CD4-positive, alpha-beta T cell (primary cell): ENCODE results near the gene RASD2. TPM values are rescaled to one million over a fixed set of nuclear protein-coding genes. Genes with fewer than 3 reads are reported as not detected.
A peak's percentile ranks its signal among the peaks of the same experiment; 100 is the strongest.

Experiments used
- ATAC-seq: fragments of 200-7000 bp; cut with Tn5 transposase; one replicate; pipeline ENCODE4 v1.10.0; 2022; ENCODE audit warnings: mild to moderate bottlenecking; ENCODE audit not compliant: poor library complexity
- CTCF ChIA-PET: fragments of 350-600 bp; sonication (Branson Sonifier 250); formaldehyde crosslinking; loops from one replicate; lab custom pipeline; 2021; ENCODE audit warnings: antibody characterized with exemption, inconsistent platforms; lab: Charles Lee
- POLR2A ChIA-PET: fragments of 350-600 bp; sonication (Branson Sonifier 250); formaldehyde crosslinking; loops from one replicate; lab custom pipeline; 2021; ENCODE audit warnings: antibody characterized with exemption, inconsistent platforms; lab: Charles Lee
- DNase-seq, 14 experiments: peaks; one replicate each; pipeline ENCODE4 v3.0.0-alpha.2; 2013 to 2020; ENCODE audit warnings: mixed read lengths in 2 of 14
- H3K27ac ChIP-seq, 2 donors: one replicate each; pipeline versions ENCODE4 v1.5.1 to v1.7.0; 2013; ENCODE audit warnings: low read length in 2 of 2, low read depth in 1 of 2, mild to moderate bottlenecking in 1 of 2
- H3K27me3 ChIP-seq, 2 experiments: 1 replicate in 1 of 2; 2 replicates in 1 of 2; pipeline versions ENCODE4 v1.6.1 to v1.7.0; 2013; ENCODE audit warnings: low read length in 2 of 2, control low read depth in 1 of 2, mild to moderate bottlenecking in 1 of 2, moderate library complexity in 1 of 2; ENCODE audit not compliant: insufficient read depth in 2 of 2, control insufficient read depth in 1 of 2
- H3K36me3 ChIP-seq: one replicate; pipeline ENCODE4 v1.6.1; 2013; ENCODE audit warnings: low read length, control low read depth; ENCODE audit not compliant: insufficient read depth
- H3K4me1 ChIP-seq: one replicate; pipeline ENCODE4 v1.6.1; 2013; ENCODE audit warnings: low read length, control low read depth; ENCODE audit not compliant: insufficient read depth
- H3K4me3 ChIP-seq: one replicate; pipeline ENCODE4 v1.5.1; 2013; ENCODE audit warnings: mild to moderate bottlenecking, low read length, moderate library complexity
- H3K9me3 ChIP-seq, 2 experiments: 1 replicate in 1 of 2; 2 replicates in 1 of 2; pipeline versions ENCODE4 v1.6.1 to v1.7.0; 2013; ENCODE audit warnings: low read length in 2 of 2, mild to moderate bottlenecking in 2 of 2, control low read depth in 1 of 2, moderate library complexity in 1 of 2; ENCODE audit not compliant: control insufficient read depth in 1 of 2, insufficient read depth in 1 of 2
- H3K27ac Mint-ChIP-seq: one replicate; pipeline ENCODE4 v1.8.0; 2020; ENCODE audit warnings: mixed read lengths
- H3K27me3 Mint-ChIP-seq: one replicate; pipeline ENCODE4 v1.8.0; 2021; ENCODE audit warnings: mixed read lengths
- H3K36me3 Mint-ChIP-seq: one replicate; pipeline ENCODE4 v1.8.0; 2021; ENCODE audit warnings: low read depth, mixed read lengths
- H3K4me1 Mint-ChIP-seq: one replicate; pipeline ENCODE4 v1.8.0; 2021; ENCODE audit warnings: low read depth, mixed read lengths
- H3K4me3 Mint-ChIP-seq: one replicate; pipeline ENCODE4 v1.8.0; 2020; ENCODE audit warnings: mild to moderate bottlenecking, mixed read lengths
- H3K9me3 Mint-ChIP-seq: one replicate; pipeline ENCODE4 v1.8.0; 2020; ENCODE audit warnings: mixed read lengths
- CTCF ChIP-seq: fragments of 200-600 bp; IDR thresholded peaks from one replicate; pipeline ENCODE4 v1.8.0; 2022; ENCODE audit warnings: antibody characterized with exemption, mild to moderate bottlenecking
- intact Hi-C, 2 experiments: fragments of 100-400 bp; cut with DNase I in 1 of 2; cut with micrococcal nuclease in 1 of 2; formaldehyde crosslinking; loops; one replicate each; pipeline versions ENCODE4 v1.15.1 to v1.9.0; 2023 to 2025; cut with DNase I, micrococcal nuclease
- total RNA-seq, 174 experiments: library from RNA in 2 of 174; stranded (reverse) in 2 of 174; gene quantifications; one replicate each; pipeline ENCODE4 v1.2.3 and lab custom pipeline; 2021 to 2026

RASD2 gene
- total RNA-seq, 2 experiments from 2014 or later = 1.4 to 1.6 TPM

DNA sequence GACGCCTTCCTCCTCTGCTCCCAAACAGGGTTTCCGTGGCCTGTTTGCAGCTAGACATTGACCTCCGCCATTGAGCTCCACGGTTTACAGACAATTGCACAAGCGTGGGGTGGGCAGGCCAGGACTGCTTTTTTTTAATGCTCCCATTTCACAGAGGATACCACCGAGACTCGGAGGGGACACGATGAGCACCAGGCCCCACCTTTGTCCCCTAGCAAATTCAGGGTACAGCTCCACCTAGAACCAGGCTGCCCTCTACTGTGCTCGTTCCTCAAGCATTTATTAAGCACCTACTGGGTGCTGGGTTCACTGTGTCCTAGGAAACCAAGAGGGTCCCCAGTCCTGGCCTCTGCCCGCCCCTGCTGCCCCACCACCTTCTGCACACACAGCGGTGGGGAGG lies 12.2 kb downstream of the RASD2 start:
- Histone ChIP-seq H3K4me3 (no peak overlapping the region), H3K36me3 (no peaks in the 10 kb centered on the region), H3K27me3 (no peaks in the 10 kb centered on the region), H3K9me3 (no peaks in the 10 kb centered on the region), H3K4me1 (peaks cover 24% of the 10 kb centered on the region), H3K27ac (no peak overlapping the region)
- no peaks in the 10 kb centered on the region for H3K36me3 Mint-ChIP-seq
- H3K27ac Mint-ChIP-seq = peak overlapping the region; percentile 0
- ChIA-PET CTCF (no interaction called here), POLR2A (interaction anchor here (1.2 to 2.2 kb wide), 4 partner anchors 9 to 253 kb away, joined by 3 to 8 read pairs (median 4); partner anchors contain the start of genes RASD2 and TOM1)
- H3K27me3 Mint-ChIP-seq = no peaks in the 10 kb centered on the region
- peak overlapping the region; percentile 40 for H3K4me3 Mint-ChIP-seq
- DNase-seq (no peak), ATAC-seq (no peak)
- H3K4me1 Mint-ChIP-seq = peaks cover 17% of the 10 kb centered on the region
- intact Hi-C loops = loop anchor here in 1 of 2 experiments (2.0 to 5.0 kb wide), 3 partner anchors 14 to 296 kb away; partner anchors contain the start of gene HMGXB4
- no peak for TF ChIP-seq CTCF
- H3K9me3 Mint-ChIP-seq = no peaks in the 10 kb centered on the region

- DNase-seq (no peak), ATAC-seq (no peak)
- H3K36me3 Mint-ChIP-seq = no peaks in the 10 kb centered on the region
- H3K4me1 Mint-ChIP-seq = peaks cover 17% of the 10 kb centered on the region
- no peaks in the 10 kb centered on the region for H3K36me3 ChIP-seq
- peaks cover 3% of the 10 kb centered on the region for H3K27me3 Mint-ChIP-seq
- intact Hi-C loops = loop anchor here in 1 of 2 experiments (2.0 to 5.0 kb wide), 3 partner anchors 15 to 296 kb away; partner anchors contain the start of gene HMGXB4
- H3K9me3 Mint-ChIP-seq = no peaks in the 10 kb centered on the region
- no peak overlapping the region for H3K27ac Mint-ChIP-seq
- peak overlapping the region; percentile 30 for H3K4me3 Mint-ChIP-seq
- ChIA-PET POLR2A (interaction anchor here (1.2 to 2.2 kb wide), 4 partner anchors 9 to 253 kb away, joined by 3 to 8 read pairs (median 4); partner anchors contain the start of genes RASD2 and TOM1), CTCF (interaction anchor here (0.6 kb wide), 1 partner anchor 200 kb away, joined by 3 read pairs; no protein-coding TSS in a partner anchor)
- TF ChIP-seq CTCF = no peak
- peaks cover 0 to under 1% of the 10 kb centered on the region in 2 experiments for H3K27me3 ChIP-seq
- no peak overlapping the region for H3K27ac ChIP-seq
- peaks cover 24% of the 10 kb centered on the region for H3K4me1 ChIP-seq
- H3K9me3 ChIP-seq = no peaks in the 10 kb centered on the region
- no peak overlapping the region for H3K4me3 ChIP-seq
These were observed 12.7 kb downstream of the RASD2 start for GRCh38 chr22:35553341-35553740.

DNA sequence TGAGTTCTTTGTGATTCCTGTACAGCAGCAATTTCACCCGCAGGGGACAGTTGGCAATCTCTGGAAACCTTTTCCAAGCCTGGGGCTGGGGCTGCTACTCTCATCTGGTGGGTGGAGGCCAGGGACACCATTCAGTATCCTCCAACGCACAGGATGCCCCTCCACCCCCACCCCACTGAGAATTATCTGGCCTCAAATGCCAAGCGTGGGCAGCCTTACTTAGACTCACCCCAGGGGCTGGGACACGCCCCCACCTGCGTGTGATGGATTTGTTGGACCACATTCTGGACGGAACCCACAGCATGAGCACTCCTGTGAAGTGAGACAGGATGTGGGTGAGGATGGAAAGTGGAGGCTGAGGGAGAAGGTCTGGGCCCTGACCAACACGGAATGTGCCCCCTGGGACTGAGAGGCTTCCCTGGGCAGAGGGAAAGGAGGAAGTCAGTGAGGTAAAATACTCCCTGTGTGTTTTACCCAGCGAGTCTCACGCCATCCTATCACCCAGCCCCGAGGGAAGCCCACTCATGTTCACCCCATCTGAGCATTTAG lies 13.7 kb downstream of the RASD2 start:
- TF ChIP-seq CTCF = no peak
- no peak overlapping the region for H3K4me3 Mint-ChIP-seq
- peaks cover 17% of the 10 kb centered on the region for H3K4me1 Mint-ChIP-seq
- H3K9me3 Mint-ChIP-seq = no peaks in the 10 kb centered on the region
- POLR2A ChIA-PET = no interaction called here
- H3K36me3 Mint-ChIP-seq = no peaks in the 10 kb centered on the region
- Histone ChIP-seq H3K4me1 (peaks cover 24% of the 10 kb centered on the region), H3K27me3 (peaks cover 3 to 4% of the 10 kb centered on the region in 2 experiments), H3K4me3 (no peak overlapping the region), H3K36me3 (no peaks in the 10 kb centered on the region), H3K9me3 (no peaks in the 10 kb centered on the region), H3K27ac (no peak overlapping the region)
- peaks cover 3% of the 10 kb centered on the region for H3K27me3 Mint-ChIP-seq
- CTCF ChIA-PET = no interaction called here
- no peak overlapping the region for H3K27ac Mint-ChIP-seq
- ATAC-seq (no peak), DNase-seq (no peak)
- intact Hi-C loops = loop anchor here in 1 of 2 experiments (5.0 kb wide), 2 partner anchors 252 to 297 kb away; partner anchors contain the start of gene HMGXB4
